ENCODE results near the gene KIF27.
"Not testable (repeated sequence)": the region's sequence is repeated elsewhere in the genome, so short reads cannot be mapped to it uniquely, and the experiment has no call there.

Gene KIF27

GRCh38 chr9:83809213-83809612, 112.0 kb downstream of the KIF27 start:
- no CpG with 5 or more reads among the region's 1 CpG for WGBS, 2 donors (ENCODE audit: extremely low coverage in 2 of 2, insufficient read length in 2 of 2, insufficient replicate concordance in 1 of 2)

DNA sequence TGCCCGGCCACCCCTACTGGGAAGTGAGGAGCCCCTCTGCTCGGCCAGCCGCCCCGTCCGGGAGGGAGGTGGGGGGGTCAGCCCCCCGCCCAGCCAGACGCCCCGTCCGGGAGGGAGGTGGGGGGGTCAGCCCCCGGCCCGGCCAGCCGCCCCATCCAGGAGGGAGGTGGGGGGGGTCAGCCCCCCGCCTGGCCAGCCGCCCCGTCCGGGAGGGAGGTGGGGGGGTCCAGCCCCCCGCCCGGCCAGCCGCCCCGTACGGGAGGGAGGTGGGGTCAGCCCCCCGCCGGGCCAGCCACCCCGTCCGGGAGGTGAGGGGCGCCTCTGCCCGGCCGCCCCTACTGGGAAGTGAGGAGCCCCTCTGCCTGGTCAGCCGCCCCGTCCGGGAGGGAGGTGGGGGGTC, 116.8 kb downstream of the KIF27 start:
- H2AK5ac ChIP-seq (ENCODE audit: low read depth, low read length); H3K9me3 ChIP-seq (replicated peaks in 1 of 2; ENCODE audit: control insufficient read depth in 2 of 2, insufficient read depth in 1 of 2, low read depth in 1 of 2, low read length in 2 of 2); H3K4me3 ChIP-seq (ENCODE audit: low read length in 2 of 2); H3K23ac ChIP-seq (ENCODE audit: low read depth, low read length, poor library complexity); H3K4me1 ChIP-seq (ENCODE audit: control insufficient read depth in 2 of 2, insufficient read depth in 1 of 2, low read depth in 1 of 2, low read length in 2 of 2); H4K8ac ChIP-seq (ENCODE audit: low read depth, low read length); H3K4me2 ChIP-seq (ENCODE audit: insufficient read depth, low read length, poor library complexity, severe bottlenecking); H2AFZ ChIP-seq (ENCODE audit: low read length); H3K18ac ChIP-seq (ENCODE audit: low read length); H3K27ac ChIP-seq (replicated peaks; ENCODE audit: low read length); H3K14ac ChIP-seq (ENCODE audit: low read length); H4K91ac ChIP-seq (ENCODE audit: low read depth, low read length, poor library complexity); H2BK5ac ChIP-seq (ENCODE audit: low read length); H2BK12ac ChIP-seq (ENCODE audit: low read length); H2BK15ac ChIP-seq (ENCODE audit: low read length); H3K79me1 ChIP-seq (ENCODE audit: low read depth, low read length); H3K9ac ChIP-seq (ENCODE audit: low read depth, low read length, poor library complexity); H3K4ac ChIP-seq (ENCODE audit: low read length); DNase-seq (ENCODE audit: low spot score); H3K27me3 ChIP-seq (ENCODE audit: control insufficient read depth in 3 of 3, insufficient read depth in 3 of 3, low read depth in 1 of 3, low read length in 3 of 3); H2BK120ac ChIP-seq (ENCODE audit: low read depth, low read length); H3K36me3 ChIP-seq (replicated peaks in 1 of 2; ENCODE audit: control insufficient read depth in 2 of 2, insufficient read depth in 2 of 2, low read length in 2 of 2): not testable (repeated sequence)
- WGBS, 2 donors (ENCODE audit: extremely low coverage in 2 of 2, insufficient read length in 2 of 2, insufficient replicate concordance in 1 of 2), result no CpG with 5 or more reads among the region's 31 CpGs

More at GRCh38 chr9:83809213-83809612, 112.0 kb downstream of the KIF27 start:
- not testable (repeated sequence) for H3K9me3 ChIP-seq (replicated peaks in 1 of 2; ENCODE audit: control insufficient read depth in 2 of 2, insufficient read depth in 1 of 2, low read depth in 1 of 2, low read length in 2 of 2); H3K36me3 ChIP-seq (replicated peaks in 1 of 2; ENCODE audit: control insufficient read depth in 2 of 2, insufficient read depth in 2 of 2, low read length in 2 of 2); H2BK15ac ChIP-seq (ENCODE audit: low read length); DNase-seq (ENCODE audit: low spot score); H3K9ac ChIP-seq (ENCODE audit: low read depth, low read length, poor library complexity); H2AK5ac ChIP-seq (ENCODE audit: low read depth, low read length); H3K18ac ChIP-seq (ENCODE audit: low read length); H3K23ac ChIP-seq (ENCODE audit: low read depth, low read length, poor library complexity); H4K8ac ChIP-seq (ENCODE audit: low read depth, low read length); H4K91ac ChIP-seq (ENCODE audit: low read depth, low read length, poor library complexity); H3K27me3 ChIP-seq (ENCODE audit: control insufficient read depth in 3 of 3, insufficient read depth in 3 of 3, low read depth in 1 of 3, low read length in 3 of 3); H3K27ac ChIP-seq (replicated peaks; ENCODE audit: low read length); H3K4me1 ChIP-seq (ENCODE audit: control insufficient read depth in 2 of 2, insufficient read depth in 1 of 2, low read depth in 1 of 2, low read length in 2 of 2); H2BK5ac ChIP-seq (ENCODE audit: low read length); H3K79me1 ChIP-seq (ENCODE audit: low read depth, low read length); H3K4ac ChIP-seq (ENCODE audit: low read length); H3K4me2 ChIP-seq (ENCODE audit: insufficient read depth, low read length, poor library complexity, severe bottlenecking); H2AFZ ChIP-seq (ENCODE audit: low read length); H2BK12ac ChIP-seq (ENCODE audit: low read length); H3K4me3 ChIP-seq (ENCODE audit: low read length in 2 of 2); H2BK120ac ChIP-seq (ENCODE audit: low read depth, low read length); H3K14ac ChIP-seq (ENCODE audit: low read length)

DNA sequence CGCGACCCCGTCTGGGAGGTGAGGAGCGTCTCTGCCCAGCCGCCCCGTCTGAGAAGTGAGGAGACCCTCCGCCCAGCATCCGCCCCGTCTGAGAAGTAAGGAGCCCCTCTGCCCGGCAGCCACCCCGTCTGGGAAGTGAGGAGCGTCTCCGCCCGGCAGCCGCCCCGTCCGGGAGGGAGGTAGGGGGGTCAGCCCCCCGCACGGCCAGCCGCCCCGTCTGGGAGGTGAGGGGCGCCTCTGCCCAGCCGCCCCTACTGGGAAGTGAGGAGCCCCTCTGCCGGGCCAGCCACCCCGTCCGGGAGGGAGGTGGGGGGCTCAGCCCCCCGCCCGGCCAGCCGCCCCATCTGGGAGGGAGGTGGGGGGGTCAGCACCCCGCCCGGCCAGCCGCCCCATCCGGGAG, 117.3 kb downstream of the KIF27 start:
- not testable (repeated sequence) for H3K79me1 ChIP-seq (ENCODE audit: low read depth, low read length); H4K91ac ChIP-seq (ENCODE audit: low read depth, low read length, poor library complexity); H3K14ac ChIP-seq (ENCODE audit: low read length); H3K4me3 ChIP-seq (ENCODE audit: low read length in 2 of 2); H4K8ac ChIP-seq (ENCODE audit: low read depth, low read length); H2BK12ac ChIP-seq (ENCODE audit: low read length); H3K4ac ChIP-seq (ENCODE audit: low read length); H2BK5ac ChIP-seq (ENCODE audit: low read length); H3K9ac ChIP-seq (ENCODE audit: low read depth, low read length, poor library complexity); DNase-seq (ENCODE audit: low spot score); H3K27ac ChIP-seq (replicated peaks; ENCODE audit: low read length); H3K9me3 ChIP-seq (replicated peaks in 1 of 2; ENCODE audit: control insufficient read depth in 2 of 2, insufficient read depth in 1 of 2, low read depth in 1 of 2, low read length in 2 of 2); H2BK15ac ChIP-seq (ENCODE audit: low read length); H2BK120ac ChIP-seq (ENCODE audit: low read depth, low read length); H3K27me3 ChIP-seq (ENCODE audit: control insufficient read depth in 3 of 3, insufficient read depth in 3 of 3, low read depth in 1 of 3, low read length in 3 of 3); H3K23ac ChIP-seq (ENCODE audit: low read depth, low read length, poor library complexity); H2AK5ac ChIP-seq (ENCODE audit: low read depth, low read length); H3K18ac ChIP-seq (ENCODE audit: low read length); H2AFZ ChIP-seq (ENCODE audit: low read length); H3K4me2 ChIP-seq (ENCODE audit: insufficient read depth, low read length, poor library complexity, severe bottlenecking); H3K4me1 ChIP-seq (ENCODE audit: control insufficient read depth in 2 of 2, insufficient read depth in 1 of 2, low read depth in 1 of 2, low read length in 2 of 2)
- peaks cover 3 to 11% of the 10 kb centered on the region in 2 donors for H3K36me3 ChIP-seq (replicated peaks in 1 of 2; ENCODE audit: control insufficient read depth in 2 of 2, insufficient read depth in 2 of 2, low read length in 2 of 2)
- WGBS, 2 donors (ENCODE audit: extremely low coverage in 2 of 2, insufficient read length in 2 of 2, insufficient replicate concordance in 1 of 2), result no CpG with 5 or more reads among the region's 33 CpGs

GRCh38 chr9:83800236-83801033, 120.8 kb downstream of the KIF27 start:
- Histone ChIP-seq H3K14ac (ENCODE audit: low read length) (no peak overlapping the region), H3K9me3 (replicated peaks in 1 of 2; ENCODE audit: control insufficient read depth in 2 of 2, insufficient read depth in 1 of 2, low read depth in 1 of 2, low read length in 2 of 2) (no peaks in the 10 kb centered on the region), H3K4me2 (ENCODE audit: insufficient read depth, low read length, poor library complexity, severe bottlenecking) (no peak overlapping the region), H4K91ac (ENCODE audit: low read depth, low read length, poor library complexity) (no peak overlapping the region), H3K9ac (ENCODE audit: low read depth, low read length, poor library complexity) (no peak overlapping the region), H3K23ac (ENCODE audit: low read depth, low read length, poor library complexity) (no peak overlapping the region), H2AK5ac (ENCODE audit: low read depth, low read length) (no peak overlapping the region), H2BK5ac (ENCODE audit: low read length) (no peak overlapping the region), H3K27ac (replicated peaks; ENCODE audit: low read length) (no peak overlapping the region), H4K8ac (ENCODE audit: low read depth, low read length) (no peak overlapping the region), H3K36me3 (replicated peaks in 1 of 2; ENCODE audit: control insufficient read depth in 2 of 2, insufficient read depth in 2 of 2, low read length in 2 of 2) (peaks cover 6 to 23% of the 10 kb centered on the region in 2 donors), H3K79me1 (ENCODE audit: low read depth, low read length) (no peaks in the 10 kb centered on the region), H3K4me1 (ENCODE audit: control insufficient read depth in 2 of 2, insufficient read depth in 1 of 2, low read depth in 1 of 2, low read length in 2 of 2) (no peaks in the 10 kb centered on the region), H3K4ac (ENCODE audit: low read length) (no peak overlapping the region), H2BK15ac (ENCODE audit: low read length) (no peak overlapping the region), H3K18ac (ENCODE audit: low read length) (no peak overlapping the region), H2BK12ac (ENCODE audit: low read length) (no peak overlapping the region), H2BK120ac (ENCODE audit: low read depth, low read length) (no peak overlapping the region), H3K4me3 (ENCODE audit: low read length in 2 of 2) (no peak overlapping the region), H2AFZ (ENCODE audit: low read length) (no peak overlapping the region), H3K27me3 (ENCODE audit: control insufficient read depth in 3 of 3, insufficient read depth in 3 of 3, low read depth in 1 of 3, low read length in 3 of 3) (no peaks in the 10 kb centered on the region)
- no peak for DNase-seq (ENCODE audit: low spot score)
- no CpG with 5 or more reads among the region's 13 CpGs for WGBS, 2 donors (ENCODE audit: extremely low coverage in 2 of 2, insufficient read length in 2 of 2, insufficient replicate concordance in 1 of 2)
